Parathyroid adenoma (tissue), 2 donors: Measurements from ENCODE around the gene OR13G1.

ENCODE experiments used
- H2AFZ ChIP-seq: fragments of 300-600 bp; sonication (generic); one replicate; pipeline ENCODE4 v1.7.0; 2017; ENCODE audit warnings: antibody characterized with exemption, mild to moderate bottlenecking
- H3K27ac ChIP-seq: fragments of 300-600 bp; sonication (generic); one replicate; pipeline ENCODE4 v1.7.0; 2017
- H3K27me3 ChIP-seq: fragments of 300-600 bp; sonication (generic); one replicate; pipeline ENCODE4 v1.7.0; 2017; ENCODE audit warnings: low read length; ENCODE audit not compliant: control insufficient read depth, insufficient read depth
- H3K36me3 ChIP-seq: fragments of 300-600 bp; sonication (generic); one replicate; pipeline ENCODE4 v1.7.0; 2017; ENCODE audit warnings: low read length; ENCODE audit not compliant: control insufficient read depth, insufficient read depth
- H3K4me1 ChIP-seq: fragments of 300-600 bp; sonication (generic); one replicate; pipeline ENCODE4 v1.7.0; 2017; ENCODE audit warnings: control low read depth
- H3K4me2 ChIP-seq: fragments of 300-600 bp; sonication (generic); one replicate; pipeline ENCODE4 v1.7.0; 2017; ENCODE audit warnings: low read length
- H3K4me3 ChIP-seq: fragments of 300-600 bp; sonication (generic); one replicate; pipeline ENCODE4 v1.7.0; 2017; ENCODE audit warnings: low read depth, low read length
- H3K79me2 ChIP-seq: fragments of 300-600 bp; sonication (generic); one replicate; pipeline ENCODE4 v1.7.0; 2017; ENCODE audit warnings: control low read depth
- H3K9ac ChIP-seq: fragments of 300-600 bp; sonication (generic); one replicate; pipeline ENCODE4 v1.7.0; 2017; ENCODE audit warnings: mild to moderate bottlenecking
- H3K9me3 ChIP-seq: fragments of 300-600 bp; sonication (generic); one replicate; pipeline ENCODE4 v1.7.0; 2017; ENCODE audit warnings: low read length; ENCODE audit not compliant: control insufficient read depth
- TF ChIP-seq, protein P1 (sequence below): fragments of 300-600 bp; sonication (generic); IDR thresholded peaks from one replicate; pipeline ENCODE4 v1.7.0; 2017; ENCODE audit warnings: antibody characterized with exemption, mild to moderate bottlenecking
- donor health status: primary hyperparathyroidism.

The OR13G1 gene

DNA sequence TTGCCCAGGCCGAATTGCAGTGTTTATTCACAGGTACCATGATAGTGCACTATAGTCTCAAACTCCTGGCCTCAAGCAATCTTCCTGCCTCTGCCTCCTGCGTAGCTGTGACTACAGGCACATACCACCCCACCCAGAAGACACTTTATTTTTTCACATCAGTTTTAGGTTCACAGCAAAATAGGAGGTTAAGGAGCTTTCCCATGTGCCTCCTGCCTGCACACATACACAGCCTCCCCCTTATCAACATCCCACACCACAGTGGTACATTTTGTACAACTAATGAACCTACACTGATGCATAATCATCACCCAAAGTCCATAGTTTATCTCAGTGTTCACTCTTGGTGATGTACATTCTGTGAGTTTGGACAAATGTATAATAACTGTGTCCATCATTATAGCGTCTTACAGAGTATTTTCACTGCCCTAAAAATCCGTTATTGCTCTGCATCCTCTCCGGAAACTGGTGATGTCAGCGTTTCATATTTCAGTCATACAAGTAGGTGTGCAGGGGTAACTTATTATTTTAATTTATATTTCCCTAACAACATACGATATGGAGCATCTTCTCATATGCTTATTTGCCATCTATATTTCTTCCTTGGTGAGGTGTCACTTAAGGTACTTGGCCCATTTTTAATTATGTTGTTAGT is 23.2 kb downstream of the OR13G1 start:
- TF ChIP-seq, protein P1, sequence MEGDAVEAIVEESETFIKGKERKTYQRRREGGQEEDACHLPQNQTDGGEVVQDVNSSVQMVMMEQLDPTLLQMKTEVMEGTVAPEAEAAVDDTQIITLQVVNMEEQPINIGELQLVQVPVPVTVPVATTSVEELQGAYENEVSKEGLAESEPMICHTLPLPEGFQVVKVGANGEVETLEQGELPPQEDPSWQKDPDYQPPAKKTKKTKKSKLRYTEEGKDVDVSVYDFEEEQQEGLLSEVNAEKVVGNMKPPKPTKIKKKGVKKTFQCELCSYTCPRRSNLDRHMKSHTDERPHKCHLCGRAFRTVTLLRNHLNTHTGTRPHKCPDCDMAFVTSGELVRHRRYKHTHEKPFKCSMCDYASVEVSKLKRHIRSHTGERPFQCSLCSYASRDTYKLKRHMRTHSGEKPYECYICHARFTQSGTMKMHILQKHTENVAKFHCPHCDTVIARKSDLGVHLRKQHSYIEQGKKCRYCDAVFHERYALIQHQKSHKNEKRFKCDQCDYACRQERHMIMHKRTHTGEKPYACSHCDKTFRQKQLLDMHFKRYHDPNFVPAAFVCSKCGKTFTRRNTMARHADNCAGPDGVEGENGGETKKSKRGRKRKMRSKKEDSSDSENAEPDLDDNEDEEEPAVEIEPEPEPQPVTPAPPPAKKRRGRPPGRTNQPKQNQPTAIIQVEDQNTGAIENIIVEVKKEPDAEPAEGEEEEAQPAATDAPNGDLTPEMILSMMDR: no peak
- Histone ChIP-seq H3K9ac (no peak overlapping the region), H3K4me2 (no peak overlapping the region), H3K27me3 (no peaks in the 10 kb centered on the region), H2AFZ (no peak overlapping the region), H3K9me3 (peaks cover 6% of the 10 kb centered on the region), H3K4me1 (no peaks in the 10 kb centered on the region), H3K79me2 (no peaks in the 10 kb centered on the region), H3K36me3 (no peaks in the 10 kb centered on the region), H3K4me3 (no peak overlapping the region), H3K27ac (no peak overlapping the region)

DNA sequence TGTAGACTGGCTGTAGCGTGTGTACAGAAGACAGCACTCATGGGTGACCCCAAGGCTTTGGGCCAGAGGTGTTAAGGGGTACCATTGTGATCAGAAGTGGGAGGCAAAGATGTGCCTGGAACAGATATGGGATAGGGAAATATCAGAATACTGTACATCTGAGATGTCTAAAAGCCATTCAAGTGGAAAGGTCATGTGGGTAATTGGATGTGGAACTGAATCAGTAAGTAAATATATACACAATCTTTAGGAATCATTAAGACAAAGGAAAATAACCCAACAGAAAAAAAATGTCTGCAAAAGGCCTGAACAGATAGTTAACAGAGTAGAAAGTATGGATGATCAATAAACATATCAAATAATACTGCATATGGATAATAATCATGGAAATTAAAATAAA is 26.5 kb downstream of the OR13G1 start:
- TF ChIP-seq, protein P1: no peak
- H3K27ac ChIP-seq: no peak overlapping the region
- H3K27me3 ChIP-seq: no peaks in the 10 kb centered on the region
- H3K9ac ChIP-seq: no peak overlapping the region
- H3K36me3 ChIP-seq: no peaks in the 10 kb centered on the region
- no peak overlapping the region for H3K4me2 ChIP-seq
- no peak overlapping the region for H2AFZ ChIP-seq
- no peak overlapping the region for H3K4me3 ChIP-seq
- H3K79me2 ChIP-seq: no peaks in the 10 kb centered on the region
- H3K4me1 ChIP-seq: no peaks in the 10 kb centered on the region
- H3K9me3 ChIP-seq: no peaks in the 10 kb centered on the region

DNA sequence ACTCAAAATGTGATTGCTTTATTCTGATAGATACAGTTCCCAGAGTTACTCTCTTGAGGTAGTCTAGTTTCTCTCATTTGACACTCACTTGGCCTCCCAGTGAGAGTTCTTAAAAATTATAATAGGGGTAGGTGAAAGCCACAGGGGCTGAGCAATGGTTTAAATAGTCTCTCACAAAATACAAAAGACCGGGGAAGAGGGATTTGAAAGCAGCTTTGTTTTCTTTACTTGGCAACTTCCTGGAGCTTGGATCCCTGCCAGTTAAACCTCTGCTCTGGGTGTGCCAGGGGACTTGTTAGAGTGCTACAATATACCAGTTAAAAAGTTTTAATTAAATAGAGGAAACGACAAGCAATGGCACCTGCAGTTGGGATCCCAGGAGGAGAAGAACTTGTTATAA is 31.7 kb downstream of the OR13G1 start:
- Histone ChIP-seq H3K4me1 (no peaks in the 10 kb centered on the region), H3K27me3 (no peaks in the 10 kb centered on the region), H2AFZ (no peak overlapping the region), H3K79me2 (no peaks in the 10 kb centered on the region), H3K4me3 (no peak overlapping the region), H3K9ac (no peak overlapping the region), H3K36me3 (no peaks in the 10 kb centered on the region), H3K27ac (no peak overlapping the region), H3K4me2 (no peak overlapping the region), H3K9me3 (no peaks in the 10 kb centered on the region)
- TF ChIP-seq, protein P1: no peak

DNA sequence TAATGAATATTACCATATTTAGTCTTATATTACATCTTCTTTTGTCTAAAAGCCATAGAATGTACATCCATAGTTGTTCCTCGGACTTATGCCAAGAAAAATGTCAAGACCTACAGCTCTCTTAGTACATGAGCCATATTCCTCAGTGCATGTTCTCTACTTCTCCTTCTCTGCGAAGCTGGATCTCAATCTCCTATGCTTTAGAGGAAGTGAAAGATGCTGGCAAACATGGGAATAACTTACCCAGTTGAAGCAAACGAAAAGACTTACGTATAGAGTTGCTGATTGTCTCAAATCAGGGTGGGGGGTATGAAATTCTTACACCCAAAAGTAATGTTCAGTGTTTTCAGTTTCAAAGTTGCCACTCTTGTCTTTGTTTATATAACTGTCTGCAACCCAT is 32.7 kb downstream of the OR13G1 start:
- Histone ChIP-seq H3K9me3 (no peaks in the 10 kb centered on the region), H3K36me3 (no peaks in the 10 kb centered on the region), H3K79me2 (no peaks in the 10 kb centered on the region), H3K4me3 (no peak overlapping the region), H3K27me3 (no peaks in the 10 kb centered on the region), H3K27ac (no peak overlapping the region), H3K9ac (no peak overlapping the region), H2AFZ (no peak overlapping the region), H3K4me1 (no peaks in the 10 kb centered on the region), H3K4me2 (no peak overlapping the region)
- TF ChIP-seq, protein P1: no peak

DNA sequence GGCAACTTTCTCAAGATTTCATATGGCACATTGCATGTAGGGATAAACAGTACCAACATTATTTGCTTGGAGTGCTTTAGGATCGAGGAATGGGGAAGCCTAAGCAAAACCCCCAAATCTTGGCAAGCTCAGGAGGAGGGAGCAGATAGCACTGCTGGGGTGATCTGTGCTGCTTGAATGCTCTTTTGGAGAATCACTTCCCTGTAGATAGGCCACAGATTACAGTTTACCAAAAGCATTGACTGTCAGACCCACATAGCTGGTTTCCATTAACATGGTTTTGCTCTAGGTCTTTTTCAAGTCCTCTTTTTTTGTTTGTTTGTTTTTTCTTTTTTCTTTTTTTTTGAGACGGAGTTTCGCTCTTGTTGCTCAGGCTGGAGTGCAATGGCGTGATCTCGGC is 36.8 kb downstream of the OR13G1 start:
- Histone ChIP-seq H3K27ac (no peak overlapping the region), H3K4me2 (no peak overlapping the region), H3K4me3 (no peak overlapping the region), H2AFZ (no peak overlapping the region), H3K79me2 (no peaks in the 10 kb centered on the region), H3K36me3 (no peaks in the 10 kb centered on the region), H3K27me3 (no peaks in the 10 kb centered on the region), H3K9ac (no peak overlapping the region), H3K4me1 (no peaks in the 10 kb centered on the region), H3K9me3 (no peaks in the 10 kb centered on the region)
- TF ChIP-seq, protein P1: no peak
